Activated T-cell treated with anti-CD3 and anti-CD28 coated beads, Interleukin-2, amount 50 U/mL, for 24 hours (primary cell): ENCODE data around the gene PARN.
"Not testable (repeated sequence)": the region's sequence is repeated elsewhere in the genome, so short reads cannot be mapped to it uniquely, and the experiment has no call there.

Experiments
- DNase-seq: peaks from one replicate; pipeline ENCODE4 v3.0.0-alpha.2; 2020
- H3K27ac Mint-ChIP-seq: 2 replicates; pipeline ENCODE4 v1.8.0; 2020; ENCODE audit warnings: mild to moderate bottlenecking, mixed read lengths
- H3K27me3 Mint-ChIP-seq: 2 replicates; pipeline ENCODE4 v1.8.0; 2020; ENCODE audit warnings: mixed read lengths
- H3K36me3 Mint-ChIP-seq: 2 replicates; pipeline ENCODE4 v1.8.0; 2020; ENCODE audit warnings: low read depth, mixed read lengths
- H3K4me1 Mint-ChIP-seq: 2 replicates; pipeline ENCODE4 v1.8.0; 2020; ENCODE audit warnings: low read depth, mixed read lengths
- H3K4me3 Mint-ChIP-seq: 2 replicates; pipeline ENCODE4 v1.8.0; 2020; ENCODE audit warnings: mild to moderate bottlenecking, moderate library complexity, mixed read lengths
- H3K9me3 Mint-ChIP-seq: 2 replicates; pipeline ENCODE4 v1.8.0; 2020; ENCODE audit warnings: mixed read lengths

Gene PARN

GRCh38 chr16:14641206-14641605 is 11.1 kb upstream of the PARN start:
- H3K27ac Mint-ChIP-seq, result peak overlapping the region; percentile 76
- peaks cover 92% of the 10 kb centered on the region for H3K36me3 Mint-ChIP-seq
- H3K4me3 Mint-ChIP-seq, result no peak overlapping the region
- H3K27me3 Mint-ChIP-seq, result no peaks in the 10 kb centered on the region
- H3K4me1 Mint-ChIP-seq, result peaks cover 46% of the 10 kb centered on the region
- H3K9me3 Mint-ChIP-seq, result no peaks in the 10 kb centered on the region
- DNase-seq, result no peak

- DNase-seq, result no peak
- Mint-ChIP-seq H3K4me3 (no peak overlapping the region), H3K27ac (peak overlapping the region; percentile 76), H3K36me3 (peaks cover 92% of the 10 kb centered on the region), H3K9me3 (no peaks in the 10 kb centered on the region), H3K27me3 (no peaks in the 10 kb centered on the region), H3K4me1 (peaks cover 53% of the 10 kb centered on the region)
Observed at GRCh38 chr16:14640538-14640937, 10.5 kb upstream of the PARN start.

GRCh38 chr16:14636951-14637240 is 6.8 kb upstream of the PARN start:
- Mint-ChIP-seq H3K27ac (peak overlapping the region; percentile 8), H3K36me3 (peaks cover 89% of the 10 kb centered on the region), H3K4me1 (peaks cover 64% of the 10 kb centered on the region)
- H3K4me3 Mint-ChIP-seq, H3K27me3 Mint-ChIP-seq, DNase-seq, H3K9me3 Mint-ChIP-seq: not testable (repeated sequence)

GRCh38 chr16:14636179-14636950 is 6.3 kb upstream of the PARN start:
- peak overlapping the region; percentile 99 for H3K27ac Mint-ChIP-seq
- H3K9me3 Mint-ChIP-seq, H3K27me3 Mint-ChIP-seq, DNase-seq: not testable (repeated sequence)
- H3K36me3 Mint-ChIP-seq, result peaks cover 87% of the 10 kb centered on the region
- H3K4me3 Mint-ChIP-seq, result peak overlapping the region; percentile 16
- H3K4me1 Mint-ChIP-seq, result peaks cover 68% of the 10 kb centered on the region

- peak overlapping the region; percentile 99 for H3K27ac Mint-ChIP-seq
- peaks cover 81% of the 10 kb centered on the region for H3K36me3 Mint-ChIP-seq
- H3K27me3 Mint-ChIP-seq, result no peaks in the 10 kb centered on the region
- H3K4me1 Mint-ChIP-seq, result peaks cover 67% of the 10 kb centered on the region
- H3K9me3 Mint-ChIP-seq, result no peaks in the 10 kb centered on the region
- peak overlapping the region; percentile 100 for H3K4me3 Mint-ChIP-seq
- DNase-seq, result no peak
Observed at GRCh38 chr16:14635395-14636165, 5.5 kb upstream of the PARN start.

GRCh38 chr16:14634389-14634725 is 4.3 kb upstream of the PARN start:
- Mint-ChIP-seq H3K27me3 (no peaks in the 10 kb centered on the region), H3K36me3 (peaks cover 72% of the 10 kb centered on the region), H3K9me3 (no peaks in the 10 kb centered on the region), H3K27ac (peak overlapping the region; percentile 99), H3K4me1 (peaks cover 60% of the 10 kb centered on the region), H3K4me3 (peak overlapping the region; percentile 100)
- no peak for DNase-seq

- Mint-ChIP-seq H3K27ac (peak within 1 kb of the TSS; percentile 99), H3K9me3 (no peaks in the 10 kb centered on the region), H3K27me3 (no peaks in the 10 kb centered on the region), H3K4me3 (peak within 1 kb of the TSS; percentile 100), H3K4me1 (peaks cover 70% of the 10 kb centered on the region), H3K36me3 (peaks cover 72% of the 10 kb centered on the region)
- DNase-seq, result peak; percentile 99
Observed at GRCh38 chr16:14632693-14633569, 2.9 kb upstream of the PARN start, which contains the start of gene BFAR. TSS of gene BFAR (plus strand) at chr16:14632951. CDS start at chr16:14644347, 11,396 bp downstream.

- Mint-ChIP-seq H3K4me3 (peak overlapping the region; percentile 100), H3K27ac (peak overlapping the region; percentile 99), H3K36me3 (peaks cover 70% of the 10 kb centered on the region), H3K4me1 (peaks cover 65% of the 10 kb centered on the region)
- not testable (repeated sequence) for H3K9me3 Mint-ChIP-seq, DNase-seq, H3K27me3 Mint-ChIP-seq
Observed at GRCh38 chr16:14630620-14631330, 715 bp upstream of the PARN start.

GRCh38 chr16:14629612-14629918 is 495 bp downstream of the PARN start:
- Mint-ChIP-seq H3K27ac (peak overlapping the region; percentile 96), H3K27me3 (no peaks in the 10 kb centered on the region), H3K4me1 (peaks cover 56% of the 10 kb centered on the region), H3K4me3 (peak overlapping the region; percentile 95), H3K36me3 (peaks cover 70% of the 10 kb centered on the region), H3K9me3 (no peaks in the 10 kb centered on the region)
- no peak for DNase-seq

GRCh38 chr16:14628806-14629611 is 1.1 kb downstream of the PARN start:
- peak overlapping the region; percentile 95 for H3K4me3 Mint-ChIP-seq
- no peaks in the 10 kb centered on the region for H3K27me3 Mint-ChIP-seq
- no peaks in the 10 kb centered on the region for H3K9me3 Mint-ChIP-seq
- H3K27ac Mint-ChIP-seq, result peak overlapping the region; percentile 96
- H3K4me1 Mint-ChIP-seq, result peaks cover 53% of the 10 kb centered on the region
- DNase-seq, result no peak
- H3K36me3 Mint-ChIP-seq, result peaks cover 70% of the 10 kb centered on the region

- peaks cover 49% of the 10 kb centered on the region for H3K4me1 Mint-ChIP-seq
- no peaks in the 10 kb centered on the region for H3K27me3 Mint-ChIP-seq
- no peak for DNase-seq
- no peaks in the 10 kb centered on the region for H3K9me3 Mint-ChIP-seq
- peaks cover 73% of the 10 kb centered on the region for H3K36me3 Mint-ChIP-seq
- H3K27ac Mint-ChIP-seq, result peak overlapping the region; percentile 11
- H3K4me3 Mint-ChIP-seq, result no peak overlapping the region
Observed at GRCh38 chr16:14627078-14627477, 3.0 kb downstream of the PARN start.

- no peak overlapping the region for H3K27ac Mint-ChIP-seq
- peaks cover 1% of the 10 kb centered on the region for H3K4me1 Mint-ChIP-seq
- H3K4me3 Mint-ChIP-seq, result no peak overlapping the region
- DNase-seq, result no peak
- no peaks in the 10 kb centered on the region for H3K27me3 Mint-ChIP-seq
- H3K36me3 Mint-ChIP-seq, result peaks cover 87% of the 10 kb centered on the region
- H3K9me3 Mint-ChIP-seq, result no peaks in the 10 kb centered on the region
Observed at GRCh38 chr16:14618566-14618965, 11.5 kb downstream of the PARN start.

- H3K27ac Mint-ChIP-seq, result peak overlapping the region; percentile 7
- no peaks in the 10 kb centered on the region for H3K9me3 Mint-ChIP-seq
- peaks cover 1% of the 10 kb centered on the region for H3K4me1 Mint-ChIP-seq
- H3K36me3 Mint-ChIP-seq, result peaks cover 83% of the 10 kb centered on the region
- H3K4me3 Mint-ChIP-seq, result no peak overlapping the region
- no peak for DNase-seq
- no peaks in the 10 kb centered on the region for H3K27me3 Mint-ChIP-seq
Observed at GRCh38 chr16:14616280-14616679, 13.8 kb downstream of the PARN start.
